Measurements from ENCODE around the gene FOXO1.

FOXO1 gene

DNA sequence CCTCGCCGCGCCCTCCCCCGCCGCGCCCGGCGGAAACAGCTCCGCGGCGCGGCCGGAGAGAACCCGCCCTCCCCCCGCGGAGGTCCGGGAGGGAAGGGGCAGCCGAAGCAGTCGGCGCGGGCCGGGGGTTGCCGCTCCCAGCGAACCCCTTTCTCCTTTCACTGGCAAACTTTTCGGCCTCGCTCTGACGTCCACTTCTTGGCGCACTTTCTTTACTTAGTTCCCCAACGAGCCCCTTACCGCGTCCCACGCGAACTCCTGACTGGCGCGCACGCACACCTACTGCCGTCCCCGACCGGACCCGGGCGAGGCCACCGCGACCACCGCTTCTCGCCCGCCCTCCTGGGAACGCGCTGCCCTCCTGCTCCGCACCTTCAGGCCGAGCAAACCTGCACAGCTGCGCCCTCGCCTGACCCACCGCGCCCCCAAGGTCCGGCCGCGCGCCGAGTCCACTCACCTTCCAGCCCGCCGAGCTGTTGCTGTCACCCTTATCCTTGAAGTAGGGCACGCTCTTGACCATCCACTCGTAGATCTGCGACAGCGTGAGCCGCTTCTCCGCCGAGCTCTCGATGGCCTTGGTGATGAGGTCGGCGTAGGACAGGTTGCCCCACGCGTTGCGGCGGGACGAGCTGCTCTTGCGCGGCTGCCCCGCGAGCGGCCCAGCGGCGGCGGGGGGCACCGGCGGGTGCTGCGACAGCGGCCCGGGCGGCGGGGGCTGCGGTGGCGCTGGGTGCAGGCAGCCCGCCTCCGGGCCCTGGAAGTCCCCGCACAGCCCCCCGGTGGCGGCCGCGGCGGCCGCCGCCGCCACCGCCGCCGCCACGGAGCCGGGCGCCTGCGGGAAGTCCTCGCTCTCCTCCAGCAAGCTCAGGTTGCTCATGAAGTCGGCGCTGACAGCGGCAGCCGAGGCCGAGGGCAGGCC lies 1.1 kb downstream of the FOXO1 start:
- peak; percentile 15 to 42 (median 31) for DNase-seq

DNA sequence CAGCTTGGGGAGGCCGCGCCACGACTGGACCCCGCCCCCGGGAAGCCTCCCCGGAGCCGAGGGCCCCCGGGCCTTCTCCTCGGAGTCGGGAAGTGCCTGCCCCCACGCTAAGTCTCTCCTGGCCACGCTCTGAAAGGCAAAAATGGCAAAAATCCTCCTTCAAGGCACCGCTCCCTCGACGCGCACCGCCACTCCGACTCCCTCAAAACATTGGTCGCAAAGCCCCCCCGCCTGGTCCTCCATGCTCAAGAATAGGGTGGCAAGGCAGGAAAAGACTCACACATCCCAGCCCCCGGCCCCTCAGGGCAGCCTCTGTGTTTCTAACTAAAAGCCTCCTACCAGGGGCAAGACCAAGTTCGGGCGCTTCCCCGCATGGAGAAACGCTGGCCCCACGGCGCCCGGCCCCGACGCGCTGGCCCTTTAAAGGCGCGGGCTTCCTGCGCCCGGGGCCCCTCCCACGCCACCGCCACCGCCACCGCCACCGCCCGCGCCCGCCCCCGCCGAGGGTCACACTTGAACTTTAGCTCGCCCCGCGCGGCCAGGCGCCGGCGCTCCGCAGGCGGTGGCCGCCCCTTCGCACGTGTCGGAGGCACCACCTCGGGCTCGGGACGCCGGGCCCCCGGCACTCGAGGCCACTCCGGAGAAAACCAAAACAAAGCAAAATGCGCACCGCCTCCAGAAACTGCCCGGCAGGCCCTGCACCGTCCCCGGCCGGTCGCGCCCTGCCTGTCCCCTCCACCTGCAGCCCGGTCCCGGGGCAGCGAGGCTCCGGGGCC lies 1.9 kb downstream of the FOXO1 start:
- DNase-seq: peak; percentile 33 to 59 (median 40)

DNA sequence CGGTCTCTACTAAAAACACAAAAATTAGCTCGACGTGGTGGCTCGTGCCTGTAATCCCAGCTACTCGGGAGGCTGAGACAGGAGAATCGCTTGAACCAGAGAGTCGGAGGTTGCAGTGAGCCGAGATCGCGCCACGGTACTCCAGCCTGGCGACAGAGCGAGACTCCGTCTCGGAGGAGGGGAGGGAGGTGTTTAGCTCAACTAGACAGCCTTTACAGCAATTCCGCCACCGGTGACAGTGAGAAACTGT lies 2.4 kb downstream of the FOXO1 start:
- peak in 2 of 4 experiments; percentile 37 to 44 for DNase-seq

DNA sequence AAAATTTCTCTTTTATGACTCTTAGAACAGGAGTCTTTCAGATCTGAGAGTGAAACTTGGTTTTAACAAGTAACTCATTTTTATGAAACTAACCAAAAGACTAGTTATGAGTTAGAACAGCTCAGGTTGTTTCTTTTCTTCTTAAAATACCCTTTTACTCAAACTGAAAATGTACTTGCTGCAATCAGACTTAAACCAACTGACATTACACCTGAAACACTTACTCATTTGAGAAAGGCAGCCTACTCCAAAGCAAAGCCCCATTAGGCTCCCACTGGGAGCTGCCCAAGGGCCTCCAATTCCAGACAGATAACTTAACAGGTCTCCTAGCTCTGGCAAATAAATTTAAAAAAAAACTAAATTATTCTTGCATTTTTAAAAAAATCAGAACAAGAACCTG lies 3.6 kb downstream of the FOXO1 start:
- DNase-seq: no peak

DNA sequence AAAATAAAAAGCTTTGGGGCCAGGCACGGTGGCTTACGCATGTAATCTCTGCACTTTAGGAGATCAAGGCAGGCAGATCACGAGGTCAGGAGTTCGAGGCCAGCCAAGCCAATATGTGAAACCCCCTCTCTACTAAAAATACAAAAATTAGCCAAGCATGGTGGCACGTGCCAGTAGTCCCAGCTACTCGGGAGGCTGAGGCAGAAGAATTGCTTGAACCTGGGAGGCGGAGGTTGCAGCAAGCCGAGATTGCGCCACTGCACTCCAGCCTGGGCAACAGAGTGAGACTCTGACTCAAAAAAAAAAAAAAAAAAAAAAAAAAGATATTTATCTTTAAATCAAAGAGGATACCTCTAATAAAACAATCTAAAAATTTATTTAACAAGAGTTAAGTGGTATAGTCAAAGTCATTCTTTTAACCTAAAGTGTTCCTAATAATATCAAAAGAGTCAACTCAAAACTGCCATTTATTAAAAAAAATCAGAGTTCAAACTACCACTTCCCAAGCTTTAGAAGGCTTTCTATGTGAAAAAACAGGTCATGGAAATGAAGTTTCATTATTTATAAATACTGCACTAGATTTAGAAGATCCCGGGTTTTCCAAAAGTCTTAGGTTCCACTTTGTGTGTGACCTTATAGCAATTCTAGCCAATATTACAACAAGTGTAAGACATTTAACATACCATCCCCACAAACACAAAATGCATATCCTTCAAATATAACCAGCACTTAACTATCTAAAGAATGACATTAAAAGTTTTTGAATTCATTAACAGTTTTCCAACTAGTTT lies 4.4 kb downstream of the FOXO1 start:
- no peak for DNase-seq

DNA sequence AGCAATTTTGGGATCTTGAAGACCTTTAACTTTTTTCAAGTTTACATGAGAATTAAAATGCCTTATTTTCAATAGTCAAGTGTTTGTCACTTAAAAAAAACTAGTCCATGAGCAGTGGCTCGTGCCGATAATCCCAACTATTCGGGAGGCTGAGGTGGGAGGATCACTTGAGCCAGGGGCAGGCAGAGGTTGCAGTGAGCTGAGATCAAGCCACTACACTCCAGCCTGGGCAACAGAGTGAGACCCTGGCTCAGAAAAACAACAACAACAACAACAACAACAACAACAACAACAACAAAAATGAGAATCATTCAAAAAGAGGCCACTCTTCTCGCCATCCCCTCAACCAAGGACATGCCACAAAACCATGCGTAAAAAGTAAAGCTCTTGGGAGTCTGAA lies 5.7 kb downstream of the FOXO1 start:
- no peak for DNase-seq

DNA sequence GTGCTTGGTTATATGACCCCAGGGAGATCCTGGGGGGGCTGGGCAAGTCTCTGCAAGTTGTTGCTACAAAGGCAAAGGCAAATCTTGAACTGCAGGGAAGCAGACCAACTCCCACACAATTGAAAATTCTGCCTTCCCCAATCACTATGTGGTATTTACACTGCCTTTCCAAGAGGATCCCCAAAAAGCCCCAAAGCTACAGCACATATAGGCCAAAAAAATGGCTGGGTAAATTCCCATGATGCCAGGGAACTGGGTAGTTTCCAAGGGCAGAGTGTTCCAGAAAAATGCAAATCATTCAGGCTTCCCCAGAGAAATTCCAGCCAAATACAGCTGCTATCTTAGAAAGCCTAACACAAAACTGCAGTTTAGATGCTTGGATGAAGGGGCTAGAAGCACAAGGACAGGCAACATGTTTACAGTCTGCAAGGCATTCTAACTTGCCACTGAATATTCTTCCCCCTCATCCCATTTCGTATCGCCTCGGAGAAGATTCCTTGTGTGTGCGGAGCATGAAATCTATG lies 6.2 kb downstream of the FOXO1 start:
- DNase-seq: no peak

DNA sequence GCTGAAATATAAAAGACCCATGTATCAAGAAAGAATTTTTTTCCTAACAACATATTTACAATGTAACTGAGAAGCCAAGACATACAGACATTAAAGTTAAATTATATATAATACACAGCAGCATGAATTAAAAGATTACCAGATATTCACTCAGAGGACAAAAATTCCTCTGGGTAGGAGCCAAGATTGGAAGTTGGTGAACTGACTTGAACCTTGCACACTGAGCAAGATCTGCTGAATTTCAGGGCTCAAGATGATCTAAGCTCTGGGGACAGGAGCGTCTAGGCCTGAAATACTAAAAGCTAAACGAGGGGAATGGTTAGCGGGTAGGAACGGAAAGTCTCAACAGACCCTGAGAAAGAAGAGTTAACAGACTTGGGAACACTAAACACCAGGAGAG lies 8.5 kb downstream of the FOXO1 start:
- DNase-seq: no peak

DNA sequence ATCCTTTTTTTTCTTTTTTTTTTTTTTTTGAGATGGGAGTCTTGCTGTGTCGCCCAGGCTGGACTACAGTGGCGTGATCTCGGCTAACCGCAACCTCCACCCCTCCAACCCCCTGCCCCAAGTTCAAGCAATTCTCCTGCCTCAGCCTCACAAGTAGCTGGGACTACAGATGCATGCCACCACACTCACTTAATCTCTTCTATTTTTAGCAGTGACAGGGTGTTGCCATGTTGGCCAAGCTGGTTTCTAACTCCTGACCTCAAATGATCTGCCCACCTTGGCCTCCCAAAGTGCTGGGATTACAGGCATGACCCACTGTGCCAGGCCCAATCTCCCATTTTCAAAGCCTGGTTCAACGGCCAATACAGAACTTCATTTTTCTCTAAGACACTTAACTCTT lies 9.1 kb downstream of the FOXO1 start:
- no peak for DNase-seq

DNA sequence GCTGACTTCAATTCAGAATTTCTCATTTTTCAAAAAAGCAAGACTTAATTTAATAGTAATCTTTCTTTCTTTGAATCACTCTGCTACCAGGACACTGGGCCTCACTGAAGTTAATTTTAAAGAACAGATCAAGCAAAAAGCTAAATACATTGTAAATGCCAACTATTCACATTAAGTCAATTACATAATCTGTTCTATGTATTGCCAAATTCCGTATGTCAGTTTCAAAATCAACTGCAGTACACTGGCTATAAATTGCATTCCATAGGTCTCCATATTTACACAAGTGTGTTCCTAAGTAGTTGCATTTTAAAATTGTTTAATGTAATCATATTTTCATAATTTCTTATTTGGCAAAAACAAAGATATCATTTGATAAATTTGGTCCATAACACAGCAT lies 10.1 kb downstream of the FOXO1 start:
- DNase-seq: no peak

DNA sequence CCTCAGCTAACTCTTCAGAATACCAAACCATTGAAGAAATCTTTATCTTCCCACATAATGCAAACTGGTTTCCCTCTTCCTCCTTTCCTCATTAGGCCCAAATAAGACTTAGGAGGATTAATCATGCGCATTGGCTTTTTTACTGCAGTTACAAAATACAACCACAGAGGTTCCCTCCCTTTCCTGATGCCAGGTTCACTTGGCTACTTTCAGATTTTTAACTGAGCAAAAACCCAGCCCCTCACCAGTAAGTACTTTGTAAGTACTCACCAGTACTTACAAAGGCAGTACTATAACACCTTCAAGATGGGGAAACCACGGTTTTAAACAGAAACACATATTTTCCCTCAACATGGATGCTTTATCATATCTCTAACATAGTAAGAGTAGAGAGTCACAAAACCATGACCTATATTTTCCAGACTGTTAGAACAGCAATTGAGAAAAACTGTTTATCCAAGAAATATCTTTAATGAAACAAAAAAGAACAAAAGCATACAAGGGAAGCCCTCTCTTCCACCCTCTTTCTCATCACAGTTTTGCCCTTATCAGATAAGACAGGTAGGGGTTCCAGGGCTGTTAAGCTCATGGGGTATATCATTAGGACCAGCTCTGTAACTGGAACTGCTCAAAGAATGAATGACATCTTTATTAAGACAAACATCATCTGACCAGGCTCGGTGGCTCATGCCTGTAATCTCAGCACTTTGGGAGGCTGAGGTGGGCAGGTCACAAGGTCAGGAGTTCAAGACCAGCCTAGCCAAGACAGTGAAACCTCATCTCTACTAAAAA lies 12.7 kb downstream of the FOXO1 start:
- no peak for DNase-seq

DNA sequence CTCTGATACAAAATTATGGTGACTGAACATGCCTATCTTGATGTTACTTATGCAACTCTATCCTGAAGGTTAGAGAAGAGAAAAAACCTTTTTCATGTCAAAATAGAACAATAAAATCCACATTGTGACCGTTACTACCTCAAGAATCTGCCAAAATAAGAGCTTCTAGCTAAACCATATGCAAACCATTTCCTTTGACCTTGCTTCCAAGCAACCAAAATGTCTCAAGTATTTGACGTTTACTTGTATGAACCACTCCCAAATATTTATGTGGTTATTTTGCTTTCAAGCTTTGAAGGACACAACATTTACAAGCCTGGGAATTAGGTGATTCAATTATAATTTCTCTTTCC lies 13.9 kb downstream of the FOXO1 start:
- DNase-seq: no peak

DNA sequence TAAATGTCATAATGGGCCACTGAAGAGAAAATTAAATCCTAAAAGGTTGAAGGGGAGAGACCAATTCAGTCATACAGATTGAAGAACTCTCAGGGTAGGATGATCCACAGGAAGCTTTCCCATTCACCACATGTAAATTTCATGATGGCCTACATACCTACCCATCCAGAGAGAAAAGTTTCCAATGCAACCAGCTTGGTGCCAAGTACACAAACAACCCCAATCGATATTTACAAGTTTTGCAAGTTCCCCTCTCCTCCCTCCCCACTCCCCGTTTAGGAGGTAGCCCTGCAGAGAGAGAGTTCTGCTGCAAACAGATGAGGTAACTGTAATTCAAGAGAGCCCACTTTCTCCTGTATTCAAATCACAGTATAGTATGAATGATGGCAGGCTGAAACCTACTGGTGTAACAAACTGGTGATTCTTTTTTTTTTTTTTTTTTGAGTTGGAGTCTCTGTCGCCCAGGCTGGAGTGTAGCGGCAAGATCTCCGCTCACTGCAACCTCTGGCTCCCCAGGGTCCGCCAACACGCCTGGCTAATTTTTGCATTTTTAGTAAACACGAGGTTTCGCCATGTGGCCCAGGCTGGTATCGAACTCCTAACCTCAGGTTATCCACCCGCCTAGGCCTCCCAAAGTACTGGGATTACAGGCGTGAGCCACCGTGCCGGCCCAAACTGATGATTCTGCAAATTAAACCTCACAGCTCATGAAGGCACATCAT lies 14.4 kb downstream of the FOXO1 start:
- no peak for DNase-seq

DNA sequence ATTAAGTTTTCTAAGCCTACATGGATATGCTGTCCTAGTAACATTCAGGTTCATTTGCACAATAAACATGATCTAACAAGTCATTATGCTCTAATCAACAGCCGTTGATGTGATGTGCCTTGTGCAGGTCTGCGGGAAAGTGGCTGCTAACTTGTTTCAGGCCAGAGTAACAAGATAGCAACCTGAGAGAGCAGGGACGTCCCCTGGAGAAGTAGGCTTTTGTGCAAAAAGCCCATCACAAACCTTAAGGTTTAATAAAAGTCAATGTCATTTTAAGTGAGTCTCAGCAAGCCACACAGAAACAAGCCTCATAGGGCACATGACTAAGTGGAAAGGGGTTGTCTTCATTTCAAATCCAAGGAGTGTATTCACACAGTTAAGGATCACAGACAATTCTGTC lies 17.6 kb downstream of the FOXO1 start:
- DNase-seq: no peak

DNA sequence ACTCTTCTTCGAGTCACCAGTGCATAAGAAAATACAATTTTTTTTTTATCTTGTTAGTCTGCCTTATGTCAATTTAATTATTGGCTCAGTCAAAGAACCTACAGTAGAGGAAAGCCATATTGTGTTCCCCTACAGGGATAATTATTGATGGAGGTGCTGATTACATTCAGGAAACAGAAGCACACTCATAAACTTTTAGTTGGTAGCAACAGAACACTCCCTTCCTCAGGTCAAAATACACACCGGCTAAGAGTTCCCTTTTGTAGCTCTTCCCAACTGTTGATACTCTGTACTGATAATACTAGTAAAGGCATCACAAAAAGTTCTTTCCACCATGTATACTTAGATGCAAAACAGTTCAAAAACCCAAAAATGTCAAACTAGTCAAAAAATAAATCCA lies 18.4 kb downstream of the FOXO1 start:
- DNase-seq: no peak

DNA sequence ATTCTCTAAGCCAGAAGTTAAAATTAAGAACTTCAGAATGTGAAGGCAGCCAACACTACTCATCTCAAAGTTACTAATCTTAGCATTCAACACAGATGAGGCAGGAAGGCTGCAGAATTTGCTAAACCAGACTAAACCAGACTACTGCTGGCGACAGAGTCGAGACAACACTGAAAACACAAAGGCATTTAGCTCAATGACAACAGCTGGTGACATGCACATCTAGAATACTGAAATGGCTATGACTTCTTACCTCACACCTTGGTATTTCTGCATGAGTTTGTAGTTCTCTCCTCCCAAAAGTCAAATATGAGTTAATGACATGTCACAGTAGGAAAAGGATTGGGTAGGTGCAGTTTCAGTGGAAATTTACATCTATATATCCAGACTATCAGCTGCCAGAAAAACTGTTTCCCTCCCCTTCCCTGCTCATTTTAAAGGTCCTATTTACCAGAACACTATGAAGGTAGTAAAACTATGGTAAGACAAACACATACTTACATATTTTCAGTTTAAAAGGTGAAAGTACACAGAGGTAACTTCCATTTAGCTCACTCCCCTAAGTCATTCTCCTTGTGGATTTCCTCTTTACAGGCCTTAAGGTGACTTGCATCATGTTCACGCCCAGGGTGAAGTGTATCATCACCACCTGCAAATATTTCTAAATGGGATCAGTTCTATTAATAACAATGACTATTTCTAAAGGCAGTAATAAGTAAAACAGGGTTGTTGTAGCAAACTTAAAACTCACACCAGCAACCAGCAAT lies 21.4 kb downstream of the FOXO1 start:
- DNase-seq: no peak

DNA sequence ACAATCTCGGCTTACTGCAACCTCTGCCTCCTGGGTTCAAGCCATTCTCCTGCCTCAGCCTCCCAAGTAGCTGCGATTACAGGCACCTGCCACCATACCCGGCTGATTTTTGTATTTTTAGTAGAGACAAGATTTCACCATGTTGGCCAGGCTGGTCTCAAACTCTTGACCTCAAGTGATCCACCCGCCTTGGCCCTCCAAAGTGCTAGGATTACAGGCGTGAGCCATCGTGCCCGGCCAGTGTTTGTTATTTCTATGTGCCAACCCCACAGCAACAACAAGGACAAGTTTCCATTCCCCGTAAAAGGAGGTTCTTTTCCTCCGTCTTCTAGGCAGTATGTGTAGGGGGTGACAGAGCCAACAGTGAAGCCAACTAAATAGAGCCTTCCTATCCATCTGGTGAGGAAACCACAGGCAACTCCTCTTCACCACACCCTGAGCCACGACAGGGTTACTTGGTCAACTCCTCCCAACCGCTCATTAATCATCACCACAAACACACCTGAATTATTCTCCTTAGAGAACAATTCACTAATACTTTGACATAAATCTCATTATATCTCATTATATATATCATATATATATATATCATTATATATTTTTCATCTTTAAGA lies 25.5 kb downstream of the FOXO1 start:
- DNase-seq: no peak

DNA sequence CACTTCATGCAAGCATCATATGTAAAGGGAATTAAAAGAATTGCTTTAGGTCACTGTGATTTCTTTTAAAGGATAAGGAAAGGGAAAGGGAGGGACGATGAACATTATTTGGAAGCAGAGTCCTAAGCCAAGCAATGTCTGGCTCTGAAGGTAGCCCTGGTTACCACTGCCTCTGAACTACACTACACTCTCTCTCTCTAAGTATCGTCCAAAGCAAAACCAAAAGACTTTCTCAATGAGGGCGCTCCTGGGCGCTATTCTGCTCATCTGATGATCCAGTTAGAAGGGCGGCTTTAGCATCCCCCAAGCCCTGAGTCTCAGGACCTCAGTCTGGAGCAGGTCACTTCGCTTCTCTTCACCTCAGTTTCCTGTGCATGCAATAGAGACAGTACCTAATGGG lies 26.2 kb downstream of the FOXO1 start:
- no peak for DNase-seq

DNA sequence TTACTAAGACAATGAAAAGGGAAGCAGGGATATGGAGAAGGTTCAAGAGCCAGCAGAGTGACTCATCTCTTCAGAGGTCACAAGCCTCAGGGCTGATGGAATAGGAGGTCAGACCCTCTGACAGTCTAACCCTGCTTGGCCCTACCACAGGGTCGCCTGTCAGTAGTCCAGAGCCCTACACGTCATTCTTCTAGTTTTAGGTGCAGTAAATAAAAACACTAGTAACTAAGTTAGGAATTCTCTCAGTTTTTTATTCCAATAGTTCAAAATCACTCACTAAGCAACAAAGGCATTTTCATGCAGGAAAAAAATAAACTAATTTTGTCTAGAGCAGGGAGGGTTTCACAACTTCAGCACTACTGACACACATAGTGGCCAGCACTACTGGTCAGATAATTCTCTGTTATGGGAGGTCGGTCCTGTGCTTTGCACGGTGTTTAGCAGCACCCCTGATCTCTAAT lies 27.2 kb downstream of the FOXO1 start:
- no peak for DNase-seq

DNA sequence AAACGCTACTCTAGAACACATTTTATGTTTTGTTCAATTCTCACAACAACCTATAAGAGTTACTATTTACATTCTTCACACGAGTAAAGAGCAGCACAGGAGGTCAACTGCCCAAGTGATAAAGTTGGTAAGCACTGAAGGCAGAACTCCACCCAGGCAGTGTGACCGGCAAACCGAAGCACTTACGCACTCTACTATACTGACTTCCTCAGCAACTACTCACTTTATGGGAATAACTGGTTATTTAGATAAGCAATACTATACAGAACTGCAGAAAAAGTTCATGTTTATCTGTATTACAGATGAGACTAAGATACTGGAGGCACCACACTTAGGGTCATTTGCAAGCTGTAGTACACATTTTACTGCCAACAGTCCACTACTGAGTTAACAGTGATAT lies 28.8 kb downstream of the FOXO1 start:
- DNase-seq: no peak
